GM20000 (cell line): ENCODE data around the gene TPP2.

Experiments
- DNase-seq: peaks from one replicate; pipeline ENCODE4 v3.0.0; 2012; ENCODE audit warnings: low spot score
- TF ChIP-seq, protein P1 (sequence below): IDR thresholded peaks from 2 replicates; pipeline ENCODE4 v1.5.1; 2012; ENCODE audit warnings: mild to moderate bottlenecking, control low read depth; ENCODE audit errors: extremely low read depth, missing control alignments

Gene TPP2

GRCh38 chr13:102651892-102652291, 55.1 kb downstream of the TPP2 start:
- no peak for DNase-seq
- TF ChIP-seq, protein P1, sequence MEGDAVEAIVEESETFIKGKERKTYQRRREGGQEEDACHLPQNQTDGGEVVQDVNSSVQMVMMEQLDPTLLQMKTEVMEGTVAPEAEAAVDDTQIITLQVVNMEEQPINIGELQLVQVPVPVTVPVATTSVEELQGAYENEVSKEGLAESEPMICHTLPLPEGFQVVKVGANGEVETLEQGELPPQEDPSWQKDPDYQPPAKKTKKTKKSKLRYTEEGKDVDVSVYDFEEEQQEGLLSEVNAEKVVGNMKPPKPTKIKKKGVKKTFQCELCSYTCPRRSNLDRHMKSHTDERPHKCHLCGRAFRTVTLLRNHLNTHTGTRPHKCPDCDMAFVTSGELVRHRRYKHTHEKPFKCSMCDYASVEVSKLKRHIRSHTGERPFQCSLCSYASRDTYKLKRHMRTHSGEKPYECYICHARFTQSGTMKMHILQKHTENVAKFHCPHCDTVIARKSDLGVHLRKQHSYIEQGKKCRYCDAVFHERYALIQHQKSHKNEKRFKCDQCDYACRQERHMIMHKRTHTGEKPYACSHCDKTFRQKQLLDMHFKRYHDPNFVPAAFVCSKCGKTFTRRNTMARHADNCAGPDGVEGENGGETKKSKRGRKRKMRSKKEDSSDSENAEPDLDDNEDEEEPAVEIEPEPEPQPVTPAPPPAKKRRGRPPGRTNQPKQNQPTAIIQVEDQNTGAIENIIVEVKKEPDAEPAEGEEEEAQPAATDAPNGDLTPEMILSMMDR: no peak

DNA sequence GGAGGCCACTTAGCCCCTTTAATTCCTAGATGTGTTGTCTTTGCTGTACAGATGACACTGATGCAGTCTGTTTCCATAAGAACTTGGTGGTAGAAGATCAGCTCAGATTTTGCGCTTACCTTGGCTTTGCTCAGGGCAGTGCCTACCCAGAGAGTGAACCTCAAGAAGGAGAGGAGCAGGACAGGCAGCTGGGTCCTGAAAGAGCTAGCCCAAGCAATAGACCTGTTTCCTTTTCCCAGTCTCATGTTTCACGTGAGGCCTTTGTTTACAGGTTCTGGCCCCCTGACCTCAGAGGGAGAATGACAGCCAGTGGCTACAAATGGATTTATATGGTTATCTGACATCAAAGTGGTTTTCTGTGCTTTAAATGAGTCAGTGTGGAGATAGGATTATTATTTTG, 58.0 kb downstream of the TPP2 start:
- DNase-seq: no peak
- TF ChIP-seq, protein P1: no peak

DNA sequence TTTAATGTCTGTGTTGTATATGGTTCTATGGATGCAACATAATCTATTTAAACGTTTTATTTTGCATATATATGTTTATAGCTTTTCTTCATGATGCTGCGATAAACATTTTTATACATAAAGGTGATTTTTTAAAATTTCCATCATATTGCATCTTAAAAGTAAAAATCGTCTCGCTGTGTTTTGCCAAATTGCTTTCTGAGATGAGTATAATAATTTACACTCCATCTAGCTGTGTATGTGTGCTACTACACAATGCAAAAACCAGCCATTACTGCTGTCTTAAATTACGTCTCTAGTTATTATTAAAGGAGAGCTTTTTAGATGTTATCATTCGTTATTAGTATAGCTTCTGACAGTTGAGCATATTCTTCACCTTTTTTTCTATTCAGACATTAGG, 60.8 kb downstream of the TPP2 start:
- TF ChIP-seq, protein P1: no peak
- DNase-seq: no peak

DNA sequence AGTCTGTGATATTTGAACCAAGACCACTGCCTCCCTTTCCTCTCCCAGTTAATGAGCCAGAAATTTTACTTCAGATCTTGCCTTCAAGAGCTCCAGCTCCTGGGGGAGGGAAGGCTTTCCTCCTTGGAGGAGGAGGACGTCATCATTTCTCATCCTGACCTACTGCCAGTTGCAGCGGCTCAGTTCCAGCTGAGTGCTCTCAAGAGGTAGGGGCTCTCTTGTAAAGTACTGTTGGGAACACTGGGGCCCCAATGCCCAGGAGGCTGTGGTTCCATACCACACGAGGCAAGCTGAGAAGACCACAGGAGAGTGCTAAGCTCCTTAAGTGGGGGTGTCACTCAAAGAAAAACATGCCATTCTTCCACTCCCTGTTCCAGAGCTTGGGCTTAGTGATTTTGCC, 61.9 kb downstream of the TPP2 start:
- DNase-seq: no peak
- TF ChIP-seq, protein P1: no peak

DNA sequence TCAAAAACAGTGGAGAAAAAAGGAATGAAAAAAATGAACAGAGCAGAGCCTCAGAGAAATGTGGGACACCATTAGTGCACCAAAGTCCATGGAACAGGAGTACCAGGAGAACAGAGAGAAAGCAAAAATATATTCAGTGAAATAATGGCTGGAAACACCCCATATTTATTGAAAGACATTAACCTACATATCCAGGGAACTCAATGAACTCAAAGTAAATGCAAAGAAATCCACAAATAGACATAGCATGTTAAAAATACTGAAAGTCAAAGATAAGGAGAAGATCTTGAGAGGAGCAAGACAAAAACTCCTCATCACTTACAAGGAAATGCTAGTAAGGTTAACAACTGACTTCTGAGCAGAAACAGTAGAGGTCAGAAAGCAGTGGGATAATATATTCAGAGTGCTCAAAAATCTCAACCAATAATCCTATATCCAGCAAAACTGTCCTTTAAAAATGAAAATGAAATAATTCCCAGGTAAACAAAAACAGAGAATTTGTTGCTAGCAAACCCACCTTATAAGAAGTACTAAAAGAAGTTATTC, 62.5 kb downstream of the TPP2 start:
- DNase-seq: no peak
- TF ChIP-seq, protein P1: no peak

DNA sequence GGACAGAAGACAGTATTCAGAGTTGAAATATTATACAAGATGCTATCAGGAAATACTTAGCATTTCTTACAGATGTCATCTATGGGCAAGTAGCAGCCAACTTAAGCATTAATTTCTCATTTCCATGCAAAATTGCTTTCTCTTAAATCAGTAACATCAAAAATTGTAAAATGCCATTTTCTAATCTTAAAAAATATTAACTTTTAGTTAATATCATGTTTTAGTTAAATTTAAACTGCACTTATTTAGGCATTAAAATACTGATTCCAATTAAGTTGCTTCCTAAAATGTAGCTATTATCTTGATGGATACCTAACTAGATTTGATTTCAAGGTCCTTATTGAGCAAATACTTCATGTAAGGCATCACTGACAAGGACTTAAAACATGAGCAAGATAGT, 70.2 kb downstream of the TPP2 start:
- DNase-seq: no peak
- TF ChIP-seq, protein P1: no peak

DNA sequence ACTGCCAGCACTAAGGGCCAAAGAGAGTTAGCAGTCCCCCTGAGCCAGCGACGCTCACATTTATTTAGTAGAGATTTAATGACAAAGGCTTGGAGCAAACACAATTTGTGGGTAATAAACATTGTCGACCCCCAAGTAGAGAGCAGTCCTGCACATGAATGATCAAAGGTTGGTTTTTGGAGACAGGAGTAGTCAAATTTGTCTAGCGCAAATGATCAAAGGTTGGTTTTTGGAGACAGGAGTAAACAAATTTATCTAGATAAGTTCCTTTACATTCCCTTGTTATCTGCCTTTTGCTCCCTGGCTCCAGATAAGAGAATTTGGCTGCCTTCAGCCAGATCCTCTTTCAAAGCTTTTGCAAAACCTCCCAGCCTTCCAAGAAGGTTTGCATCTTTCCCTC, 71.1 kb downstream of the TPP2 start:
- no peak for DNase-seq
- TF ChIP-seq, protein P1: no peak
